ENCODE results near the gene TSPAN31.

Gene TSPAN31

GRCh38 chr12:57779736-57780135 lies 34.9 kb downstream of the TSPAN31 start:
- no peak for TF ChIP-seq CTCF (IDR thresholded peaks at IDR 0.05; ENCODE audit: low read depth, low read length)
- DNase-seq (ENCODE audit: extremely low read depth, low read depth) = no peak

- no peak for TF ChIP-seq CTCF (IDR thresholded peaks at IDR 0.05; ENCODE audit: low read depth, low read length)
- DNase-seq (ENCODE audit: extremely low read depth, low read depth) = no peak
Measured at GRCh38 chr12:57780284-57780897, 35.6 kb downstream of the TSPAN31 start.

GRCh38 chr12:57781244-57781643 lies 36.4 kb downstream of the TSPAN31 start:
- no peak for TF ChIP-seq CTCF (IDR thresholded peaks at IDR 0.05; ENCODE audit: low read depth, low read length)
- DNase-seq (ENCODE audit: extremely low read depth, low read depth) = no peak

GRCh38 chr12:57781801-57782200 lies 37.0 kb downstream of the TSPAN31 start:
- DNase-seq (ENCODE audit: extremely low read depth, low read depth) = no peak
- TF ChIP-seq CTCF (IDR thresholded peaks at IDR 0.05; ENCODE audit: low read depth, low read length) = no peak

GRCh38 chr12:57782243-57782607 lies 37.4 kb downstream of the TSPAN31 start:
- no peak for TF ChIP-seq CTCF (IDR thresholded peaks at IDR 0.05; ENCODE audit: low read depth, low read length)
- no peak for DNase-seq (ENCODE audit: extremely low read depth, low read depth)

GRCh38 chr12:57782608-57783465 lies 38.0 kb downstream of the TSPAN31 start, which contains the start of gene TSFM:
TSFM (plus strand) TSS chr12:57782787; CDS start chr12:57782802, 15 bp downstream.
- TF ChIP-seq CTCF (IDR thresholded peaks at IDR 0.05; ENCODE audit: low read depth, low read length) = peak; percentile 91
- DNase-seq (ENCODE audit: extremely low read depth, low read depth) = peak; percentile 86

GRCh38 chr12:57783466-57783801 lies 38.6 kb downstream of the TSPAN31 start:
- no peak for TF ChIP-seq CTCF (IDR thresholded peaks at IDR 0.05; ENCODE audit: low read depth, low read length)
- DNase-seq (ENCODE audit: extremely low read depth, low read depth) = no peak
